Measurements from ENCODE around the gene ALKBH4.
A peak's percentile ranks its signal among the peaks of the same experiment; 100 is the strongest.
"Not testable (repeated sequence)": the region's sequence is repeated elsewhere in the genome, so short reads cannot be mapped to it uniquely, and the experiment has no call there.

The ALKBH4 gene

GRCh38 chr7:102464577-102465280 is at the start of gene ALKBH4, which contains the start of gene LRWD1:
Gene ALKBH4 (minus strand): TSS chr7:102464863. CDS start chr7:102464836, 27 bp downstream.
Gene LRWD1 (plus strand): TSS chr7:102464984. CDS start chr7:102465081, 97 bp downstream.
- Histone ChIP-seq H3K4me1 (ENCODE audit: control insufficient read depth in 1 of 2, insufficient read depth in 2 of 2, low read length in 2 of 2) (peaks cover 13 to 19% of the 10 kb centered on the region in 2 donors), H3K9ac (ENCODE audit: low read depth in 1 of 2, low read length in 2 of 2) (peak within 1 kb of the TSS; percentile 85 to 99), H3K36me3 (ENCODE audit: control insufficient read depth in 1 of 2, insufficient read depth in 2 of 2, low read length in 2 of 2) (peaks cover 0 to 3% of the 10 kb centered on the region in 2 donors), H3K27me3 (ENCODE audit: control insufficient read depth in 1 of 2, insufficient read depth in 2 of 2, low read length in 2 of 2) (no peaks in the 10 kb centered on the region), H3K27ac (ENCODE audit: low read depth, low read length) (peak within 1 kb of the TSS; percentile 17), H3K9me3 (ENCODE audit: control insufficient read depth in 1 of 2, low read length in 2 of 2) (no peaks in the 10 kb centered on the region), H3K4me3 (ENCODE audit: low read depth in 1 of 2, low read length in 2 of 2) (peak within 1 kb of the TSS; percentile 98 to 100)

GRCh38 chr7:102512642-102513221 is 48.1 kb upstream of the ALKBH4 start:
- H3K36me3 ChIP-seq (ENCODE audit: control insufficient read depth in 1 of 2, insufficient read depth in 2 of 2, low read length in 2 of 2); H3K27me3 ChIP-seq (ENCODE audit: control insufficient read depth in 1 of 2, insufficient read depth in 2 of 2, low read length in 2 of 2); H3K27ac ChIP-seq (ENCODE audit: low read depth, low read length); H3K4me1 ChIP-seq (ENCODE audit: control insufficient read depth in 1 of 2, insufficient read depth in 2 of 2, low read length in 2 of 2); H3K9me3 ChIP-seq (ENCODE audit: control insufficient read depth in 1 of 2, low read length in 2 of 2); H3K9ac ChIP-seq (ENCODE audit: low read depth in 1 of 2, low read length in 2 of 2); H3K4me3 ChIP-seq (ENCODE audit: low read depth in 1 of 2, low read length in 2 of 2): not testable (repeated sequence)

GRCh38 chr7:102511860-102512522 is 47.3 kb upstream of the ALKBH4 start:
- not testable (repeated sequence) for H3K27ac ChIP-seq (ENCODE audit: low read depth, low read length); H3K9me3 ChIP-seq (ENCODE audit: control insufficient read depth in 1 of 2, low read length in 2 of 2); H3K4me3 ChIP-seq (ENCODE audit: low read depth in 1 of 2, low read length in 2 of 2); H3K4me1 ChIP-seq (ENCODE audit: control insufficient read depth in 1 of 2, insufficient read depth in 2 of 2, low read length in 2 of 2); H3K27me3 ChIP-seq (ENCODE audit: control insufficient read depth in 1 of 2, insufficient read depth in 2 of 2, low read length in 2 of 2); H3K9ac ChIP-seq (ENCODE audit: low read depth in 1 of 2, low read length in 2 of 2); H3K36me3 ChIP-seq (ENCODE audit: control insufficient read depth in 1 of 2, insufficient read depth in 2 of 2, low read length in 2 of 2)

- H3K36me3 ChIP-seq (ENCODE audit: control insufficient read depth in 1 of 2, insufficient read depth in 2 of 2, low read length in 2 of 2); H3K4me1 ChIP-seq (ENCODE audit: control insufficient read depth in 1 of 2, insufficient read depth in 2 of 2, low read length in 2 of 2); H3K9me3 ChIP-seq (ENCODE audit: control insufficient read depth in 1 of 2, low read length in 2 of 2); H3K27ac ChIP-seq (ENCODE audit: low read depth, low read length); H3K27me3 ChIP-seq (ENCODE audit: control insufficient read depth in 1 of 2, insufficient read depth in 2 of 2, low read length in 2 of 2); H3K9ac ChIP-seq (ENCODE audit: low read depth in 1 of 2, low read length in 2 of 2); H3K4me3 ChIP-seq (ENCODE audit: low read depth in 1 of 2, low read length in 2 of 2): not testable (repeated sequence)
Measured at GRCh38 chr7:102510575-102510974, 45.9 kb upstream of the ALKBH4 start.

- not testable (repeated sequence) for H3K27ac ChIP-seq (ENCODE audit: low read depth, low read length); H3K4me1 ChIP-seq (ENCODE audit: control insufficient read depth in 1 of 2, insufficient read depth in 2 of 2, low read length in 2 of 2); H3K4me3 ChIP-seq (ENCODE audit: low read depth in 1 of 2, low read length in 2 of 2); H3K9me3 ChIP-seq (ENCODE audit: control insufficient read depth in 1 of 2, low read length in 2 of 2); H3K9ac ChIP-seq (ENCODE audit: low read depth in 1 of 2, low read length in 2 of 2); H3K36me3 ChIP-seq (ENCODE audit: control insufficient read depth in 1 of 2, insufficient read depth in 2 of 2, low read length in 2 of 2); H3K27me3 ChIP-seq (ENCODE audit: control insufficient read depth in 1 of 2, insufficient read depth in 2 of 2, low read length in 2 of 2)
Measured at GRCh38 chr7:102507410-102508088, 42.9 kb upstream of the ALKBH4 start.

GRCh38 chr7:102505298-102506185 is 40.9 kb upstream of the ALKBH4 start:
- not testable (repeated sequence) for H3K27ac ChIP-seq (ENCODE audit: low read depth, low read length); H3K4me1 ChIP-seq (ENCODE audit: control insufficient read depth in 1 of 2, insufficient read depth in 2 of 2, low read length in 2 of 2); H3K9ac ChIP-seq (ENCODE audit: low read depth in 1 of 2, low read length in 2 of 2); H3K9me3 ChIP-seq (ENCODE audit: control insufficient read depth in 1 of 2, low read length in 2 of 2); H3K27me3 ChIP-seq (ENCODE audit: control insufficient read depth in 1 of 2, insufficient read depth in 2 of 2, low read length in 2 of 2); H3K36me3 ChIP-seq (ENCODE audit: control insufficient read depth in 1 of 2, insufficient read depth in 2 of 2, low read length in 2 of 2); H3K4me3 ChIP-seq (ENCODE audit: low read depth in 1 of 2, low read length in 2 of 2)

GRCh38 chr7:102503141-102503540 is 38.5 kb upstream of the ALKBH4 start:
- not testable (repeated sequence) for H3K9me3 ChIP-seq (ENCODE audit: control insufficient read depth in 1 of 2, low read length in 2 of 2); H3K9ac ChIP-seq (ENCODE audit: low read depth in 1 of 2, low read length in 2 of 2); H3K36me3 ChIP-seq (ENCODE audit: control insufficient read depth in 1 of 2, insufficient read depth in 2 of 2, low read length in 2 of 2); H3K4me3 ChIP-seq (ENCODE audit: low read depth in 1 of 2, low read length in 2 of 2); H3K4me1 ChIP-seq (ENCODE audit: control insufficient read depth in 1 of 2, insufficient read depth in 2 of 2, low read length in 2 of 2); H3K27me3 ChIP-seq (ENCODE audit: control insufficient read depth in 1 of 2, insufficient read depth in 2 of 2, low read length in 2 of 2); H3K27ac ChIP-seq (ENCODE audit: low read depth, low read length)

- H3K4me1 ChIP-seq (ENCODE audit: control insufficient read depth in 1 of 2, insufficient read depth in 2 of 2, low read length in 2 of 2); H3K36me3 ChIP-seq (ENCODE audit: control insufficient read depth in 1 of 2, insufficient read depth in 2 of 2, low read length in 2 of 2); H3K27ac ChIP-seq (ENCODE audit: low read depth, low read length); H3K4me3 ChIP-seq (ENCODE audit: low read depth in 1 of 2, low read length in 2 of 2); H3K9me3 ChIP-seq (ENCODE audit: control insufficient read depth in 1 of 2, low read length in 2 of 2); H3K9ac ChIP-seq (ENCODE audit: low read depth in 1 of 2, low read length in 2 of 2); H3K27me3 ChIP-seq (ENCODE audit: control insufficient read depth in 1 of 2, insufficient read depth in 2 of 2, low read length in 2 of 2): not testable (repeated sequence)
Measured at GRCh38 chr7:102498321-102498720, 33.7 kb upstream of the ALKBH4 start.

- H3K9me3 ChIP-seq (ENCODE audit: control insufficient read depth in 1 of 2, low read length in 2 of 2); H3K27me3 ChIP-seq (ENCODE audit: control insufficient read depth in 1 of 2, insufficient read depth in 2 of 2, low read length in 2 of 2); H3K4me1 ChIP-seq (ENCODE audit: control insufficient read depth in 1 of 2, insufficient read depth in 2 of 2, low read length in 2 of 2); H3K4me3 ChIP-seq (ENCODE audit: low read depth in 1 of 2, low read length in 2 of 2); H3K9ac ChIP-seq (ENCODE audit: low read depth in 1 of 2, low read length in 2 of 2); H3K27ac ChIP-seq (ENCODE audit: low read depth, low read length); H3K36me3 ChIP-seq (ENCODE audit: control insufficient read depth in 1 of 2, insufficient read depth in 2 of 2, low read length in 2 of 2): not testable (repeated sequence)
Measured at GRCh38 chr7:102497308-102497707, 32.6 kb upstream of the ALKBH4 start.
